Measurements from ENCODE around the gene TIAL1.
"Not testable (repeated sequence)": the region's sequence is repeated elsewhere in the genome, so short reads cannot be mapped to it uniquely, and the experiment has no call there.

TIAL1 gene

GRCh38 chr10:119528663-119529237, 68.0 kb downstream of the TIAL1 start:
- WGBS (ENCODE audit: insufficient coverage): 100% methylated on average over 4 of the region's 8 CpGs
- CTCF ChIA-PET: interaction anchor here (3.0 to 3.3 kb wide), 2 partner anchors 9 to 11 kb away, joined by 10 to 15 read pairs; no protein-coding TSS in a partner anchor
- H3K4me3 ChIP-seq (ENCODE audit: control insufficient read depth in 1 of 7, extremely low read depth in 1 of 7, insufficient read depth in 4 of 7, low read depth in 2 of 7, low read length in 6 of 7); H3K27me3 ChIP-seq (replicated peaks in 2 of 5; ENCODE audit: control insufficient read depth in 4 of 5, insufficient read depth in 5 of 5, low read length in 4 of 5); H3K27ac ChIP-seq (ENCODE audit: insufficient read depth in 1 of 2, low read depth in 1 of 2, low read length in 2 of 2, poor library complexity in 1 of 2, severe bottlenecking in 2 of 2); DNase-seq; POLR2A ChIA-PET; H3K4me1 ChIP-seq (ENCODE audit: control extremely low read depth in 1 of 4, control insufficient read depth in 4 of 4, insufficient read depth in 4 of 4, low read length in 3 of 4); H3K9me3 ChIP-seq (ENCODE audit: control extremely low read depth in 1 of 5, control insufficient read depth in 4 of 5, insufficient read depth in 2 of 5, low read depth in 1 of 5, low read length in 4 of 5): not testable (repeated sequence)
- peaks cover 0 to 26% (median 17%) of the 10 kb centered on the region in 4 experiments for H3K36me3 ChIP-seq (ENCODE audit: control insufficient read depth in 4 of 4, insufficient read depth in 4 of 4, low read length in 3 of 4)

- POLR2A ChIA-PET: no interaction called here
Observed at GRCh38 chr10:119526621-119527592, 69.9 kb downstream of the TIAL1 start.

GRCh38 chr10:119526149-119526548, 70.6 kb downstream of the TIAL1 start:
- ChIA-PET CTCF (interaction anchor here (0.5 to 4.1 kb wide), 4 partner anchors 11 to 412 kb away, joined by 3 to 22 read pairs (median 3); no protein-coding TSS in a partner anchor), POLR2A (no interaction called here)
- Histone ChIP-seq H3K9me3 (ENCODE audit: control extremely low read depth in 1 of 5, control insufficient read depth in 4 of 5, insufficient read depth in 2 of 5, low read depth in 1 of 5, low read length in 4 of 5) (no peaks in the 10 kb centered on the region), H3K4me3 (ENCODE audit: control insufficient read depth in 1 of 7, extremely low read depth in 1 of 7, insufficient read depth in 4 of 7, low read depth in 2 of 7, low read length in 6 of 7) (no peak overlapping the region), H3K27ac (ENCODE audit: insufficient read depth in 1 of 2, low read depth in 1 of 2, low read length in 2 of 2, poor library complexity in 1 of 2, severe bottlenecking in 2 of 2) (no peak overlapping the region), H3K4me1 (ENCODE audit: control extremely low read depth in 1 of 4, control insufficient read depth in 4 of 4, insufficient read depth in 4 of 4, low read length in 3 of 4) (peaks cover 0 to 4% (median 0%) of the 10 kb centered on the region in 4 experiments), H3K27me3 (replicated peaks in 2 of 5; ENCODE audit: control insufficient read depth in 4 of 5, insufficient read depth in 5 of 5, low read length in 4 of 5) (no peaks in the 10 kb centered on the region), H3K36me3 (ENCODE audit: control insufficient read depth in 4 of 4, insufficient read depth in 4 of 4, low read length in 3 of 4) (peaks cover 5 to 38% (median 21%) of the 10 kb centered on the region in 4 experiments)
- WGBS (ENCODE audit: insufficient coverage): no CpG with 5 or more reads among the region's 1 CpG
- no peak for DNase-seq

More at GRCh38 chr10:119526621-119527592, 69.9 kb downstream of the TIAL1 start:
- Histone ChIP-seq H3K27ac (ENCODE audit: insufficient read depth in 1 of 2, low read depth in 1 of 2, low read length in 2 of 2, poor library complexity in 1 of 2, severe bottlenecking in 2 of 2) (no peak overlapping the region), H3K9me3 (ENCODE audit: control extremely low read depth in 1 of 5, control insufficient read depth in 4 of 5, insufficient read depth in 2 of 5, low read depth in 1 of 5, low read length in 4 of 5) (no peaks in the 10 kb centered on the region), H3K27me3 (replicated peaks in 2 of 5; ENCODE audit: control insufficient read depth in 4 of 5, insufficient read depth in 5 of 5, low read length in 4 of 5) (no peaks in the 10 kb centered on the region), H3K4me1 (ENCODE audit: control extremely low read depth in 1 of 4, control insufficient read depth in 4 of 4, insufficient read depth in 4 of 4, low read length in 3 of 4) (peaks cover 0 to under 1% (median 0%) of the 10 kb centered on the region in 4 experiments), H3K4me3 (ENCODE audit: control insufficient read depth in 1 of 7, extremely low read depth in 1 of 7, insufficient read depth in 4 of 7, low read depth in 2 of 7, low read length in 6 of 7) (no peak overlapping the region), H3K36me3 (ENCODE audit: control insufficient read depth in 4 of 4, insufficient read depth in 4 of 4, low read length in 3 of 4) (peaks cover 3 to 34% (median 21%) of the 10 kb centered on the region in 4 experiments)
- CTCF ChIA-PET: interaction anchor here (0.5 to 4.1 kb wide), 5 partner anchors 9 to 413 kb away, joined by 3 to 22 read pairs (median 3); no protein-coding TSS in a partner anchor
- WGBS (ENCODE audit: insufficient coverage): 85% methylated on average over 17 of the region's 18 CpGs
- DNase-seq: no peak

- H3K4me3 ChIP-seq (ENCODE audit: control insufficient read depth in 1 of 7, extremely low read depth in 1 of 7, insufficient read depth in 4 of 7, low read depth in 2 of 7, low read length in 6 of 7): no peak overlapping the region
- no peaks in the 10 kb centered on the region for H3K27me3 ChIP-seq (replicated peaks in 2 of 5; ENCODE audit: control insufficient read depth in 4 of 5, insufficient read depth in 5 of 5, low read length in 4 of 5)
- H3K27ac ChIP-seq (ENCODE audit: insufficient read depth in 1 of 2, low read depth in 1 of 2, low read length in 2 of 2, poor library complexity in 1 of 2, severe bottlenecking in 2 of 2): no peak overlapping the region
- ChIA-PET POLR2A (no interaction called here), CTCF (interaction anchor here (1.0 to 4.1 kb wide), 2 partner anchors 12 to 84 kb away, joined by 3 to 22 read pairs; no protein-coding TSS in a partner anchor)
- peaks cover 0 to 6% (median 0%) of the 10 kb centered on the region in 4 experiments for H3K4me1 ChIP-seq (ENCODE audit: control extremely low read depth in 1 of 4, control insufficient read depth in 4 of 4, insufficient read depth in 4 of 4, low read length in 3 of 4)
- no peaks in the 10 kb centered on the region for H3K9me3 ChIP-seq (ENCODE audit: control extremely low read depth in 1 of 5, control insufficient read depth in 4 of 5, insufficient read depth in 2 of 5, low read depth in 1 of 5, low read length in 4 of 5)
- 97% methylated on average over 4 of the region's 5 CpGs for WGBS (ENCODE audit: insufficient coverage)
- H3K36me3 ChIP-seq (ENCODE audit: control insufficient read depth in 4 of 4, insufficient read depth in 4 of 4, low read length in 3 of 4): peaks cover 5 to 44% (median 21%) of the 10 kb centered on the region in 4 experiments
- no peak for DNase-seq
Observed at GRCh38 chr10:119525116-119525515, 71.6 kb downstream of the TIAL1 start.

- Histone ChIP-seq H3K27ac (ENCODE audit: insufficient read depth in 1 of 2, low read depth in 1 of 2, low read length in 2 of 2, poor library complexity in 1 of 2, severe bottlenecking in 2 of 2) (no peak overlapping the region), H3K4me3 (ENCODE audit: control insufficient read depth in 1 of 7, extremely low read depth in 1 of 7, insufficient read depth in 4 of 7, low read depth in 2 of 7, low read length in 6 of 7) (no peak overlapping the region), H3K36me3 (ENCODE audit: control insufficient read depth in 4 of 4, insufficient read depth in 4 of 4, low read length in 3 of 4) (peaks cover 5 to 45% (median 21%) of the 10 kb centered on the region in 4 experiments), H3K4me1 (ENCODE audit: control extremely low read depth in 1 of 4, control insufficient read depth in 4 of 4, insufficient read depth in 4 of 4, low read length in 3 of 4) (peaks cover 0 to 10% (median under 1%) of the 10 kb centered on the region in 4 experiments), H3K9me3 (ENCODE audit: control extremely low read depth in 1 of 5, control insufficient read depth in 4 of 5, insufficient read depth in 2 of 5, low read depth in 1 of 5, low read length in 4 of 5) (no peaks in the 10 kb centered on the region), H3K27me3 (replicated peaks in 2 of 5; ENCODE audit: control insufficient read depth in 4 of 5, insufficient read depth in 5 of 5, low read length in 4 of 5) (no peaks in the 10 kb centered on the region)
- DNase-seq: no peak
- WGBS (ENCODE audit: insufficient coverage): no CpG with 5 or more reads among the region's 13 CpGs
- ChIA-PET CTCF (interaction anchor here (1.0 to 4.1 kb wide), 2 partner anchors 13 to 84 kb away, joined by 3 to 22 read pairs; no protein-coding TSS in a partner anchor), POLR2A (no interaction called here)
Observed at GRCh38 chr10:119524720-119525070, 72.1 kb downstream of the TIAL1 start.

GRCh38 chr10:119523895-119524719, 72.7 kb downstream of the TIAL1 start:
- 96% methylated on average over 9 of the region's 19 CpGs for WGBS (ENCODE audit: insufficient coverage)
- H3K36me3 ChIP-seq (ENCODE audit: control insufficient read depth in 4 of 4, insufficient read depth in 4 of 4, low read length in 3 of 4): peaks cover 5 to 45% (median 21%) of the 10 kb centered on the region in 4 experiments
- DNase-seq: no peak
- no peak overlapping the region for H3K4me3 ChIP-seq (ENCODE audit: control insufficient read depth in 1 of 7, extremely low read depth in 1 of 7, insufficient read depth in 4 of 7, low read depth in 2 of 7, low read length in 6 of 7)
- no peaks in the 10 kb centered on the region for H3K27me3 ChIP-seq (replicated peaks in 2 of 5; ENCODE audit: control insufficient read depth in 4 of 5, insufficient read depth in 5 of 5, low read length in 4 of 5)
- peaks cover 0 to 16% (median 3%) of the 10 kb centered on the region in 4 experiments for H3K4me1 ChIP-seq (ENCODE audit: control extremely low read depth in 1 of 4, control insufficient read depth in 4 of 4, insufficient read depth in 4 of 4, low read length in 3 of 4)
- H3K27ac ChIP-seq (ENCODE audit: insufficient read depth in 1 of 2, low read depth in 1 of 2, low read length in 2 of 2, poor library complexity in 1 of 2, severe bottlenecking in 2 of 2): no peak overlapping the region
- POLR2A ChIA-PET: no interaction called here
- CTCF ChIA-PET: interaction anchor here (1.0 to 4.1 kb wide), 3 partner anchors 13 to 85 kb away, joined by 3 to 22 read pairs (median 3); no protein-coding TSS in a partner anchor
- H3K9me3 ChIP-seq (ENCODE audit: control extremely low read depth in 1 of 5, control insufficient read depth in 4 of 5, insufficient read depth in 2 of 5, low read depth in 1 of 5, low read length in 4 of 5): no peaks in the 10 kb centered on the region

Data from common myeloid progenitor, CD34-positive (primary cell).